ENCODE measurements around the gene MICAL2.

MICAL2 gene

GRCh38 chr11:12216041-12216451, 105.7 kb downstream of the MICAL2 start:
- in situ Hi-C loops (cut with MboI; ENCODE audit: low pct_unique_long_range_greater_than_20kb, low sequenced_read_pairs, unreplicated experiment), result no loop called here
- DNase-seq (ENCODE audit: low spot score), result no peak
- TF ChIP-seq CTCF (IDR thresholded peaks at IDR 0.05; ENCODE audit: extremely low read depth, insufficient read depth, missing control alignments), result no peak

- no peak for TF ChIP-seq CTCF (IDR thresholded peaks at IDR 0.05; ENCODE audit: extremely low read depth, insufficient read depth, missing control alignments)
- in situ Hi-C loops (cut with MboI; ENCODE audit: low pct_unique_long_range_greater_than_20kb, low sequenced_read_pairs, unreplicated experiment), result no loop called here
- DNase-seq (ENCODE audit: low spot score), result no peak
These were observed 106.4 kb downstream of the MICAL2 start for GRCh38 chr11:12216671-12217374.

GRCh38 chr11:12217879-12218278, 107.5 kb downstream of the MICAL2 start:
- in situ Hi-C loops (cut with MboI; ENCODE audit: low pct_unique_long_range_greater_than_20kb, low sequenced_read_pairs, unreplicated experiment), result no loop called here
- no peak for DNase-seq (ENCODE audit: low spot score)
- TF ChIP-seq CTCF (IDR thresholded peaks at IDR 0.05; ENCODE audit: extremely low read depth, insufficient read depth, missing control alignments), result no peak

- DNase-seq (ENCODE audit: low spot score), result no peak
- in situ Hi-C loops (cut with MboI; ENCODE audit: low pct_unique_long_range_greater_than_20kb, low sequenced_read_pairs, unreplicated experiment), result no loop called here
- TF ChIP-seq CTCF (IDR thresholded peaks at IDR 0.05; ENCODE audit: extremely low read depth, insufficient read depth, missing control alignments), result no peak
These were observed 108.5 kb downstream of the MICAL2 start for GRCh38 chr11:12218909-12219308.

GRCh38 chr11:12219757-12220156, 109.4 kb downstream of the MICAL2 start:
- DNase-seq (ENCODE audit: low spot score), result no peak
- TF ChIP-seq CTCF (IDR thresholded peaks at IDR 0.05; ENCODE audit: extremely low read depth, insufficient read depth, missing control alignments), result no peak
- in situ Hi-C loops (cut with MboI; ENCODE audit: low pct_unique_long_range_greater_than_20kb, low sequenced_read_pairs, unreplicated experiment), result no loop called here

GRCh38 chr11:12220305-12220704, 109.9 kb downstream of the MICAL2 start:
- in situ Hi-C loops (cut with MboI; ENCODE audit: low pct_unique_long_range_greater_than_20kb, low sequenced_read_pairs, unreplicated experiment), result no loop called here
- no peak for TF ChIP-seq CTCF (IDR thresholded peaks at IDR 0.05; ENCODE audit: extremely low read depth, insufficient read depth, missing control alignments)
- no peak for DNase-seq (ENCODE audit: low spot score)

All from GM13977 (cell line).